Measurements from ENCODE around the gene TKFC. TPM values are rescaled to one million over a fixed set of nuclear protein-coding genes. Genes with fewer than 3 reads are reported as not detected.

The TKFC gene
- total RNA-seq, 1 donor from 2014 or later = 59.6 TPM

GRCh38 chr11:61353131-61354067, 20.4 kb downstream of the TKFC start:
- Mint-ChIP-seq H3K4me3 (ENCODE audit: unreplicated experiment) (no peak overlapping the region), H3K27me3 (ENCODE audit: unreplicated experiment) (no peaks in the 10 kb centered on the region), H3K4me1 (ENCODE audit: low read depth, unreplicated experiment) (no peaks in the 10 kb centered on the region), H3K9me3 (ENCODE audit: unreplicated experiment) (peaks cover 3% of the 10 kb centered on the region), H3K36me3 (ENCODE audit: unreplicated experiment) (no peaks in the 10 kb centered on the region), H3K27ac (ENCODE audit: unreplicated experiment) (no peak overlapping the region)
- DNase-seq = no peak
- TF ChIP-seq CTCF (IDR thresholded peaks at IDR 0.05; ENCODE audit: partially characterized antibody, unreplicated experiment) = no peak

- H3K27me3 Mint-ChIP-seq (ENCODE audit: unreplicated experiment) = no peaks in the 10 kb centered on the region
- no peak for DNase-seq
- no peak overlapping the region for H3K4me3 Mint-ChIP-seq (ENCODE audit: unreplicated experiment)
- no peak overlapping the region for H3K27ac Mint-ChIP-seq (ENCODE audit: unreplicated experiment)
- no peak for TF ChIP-seq CTCF (IDR thresholded peaks at IDR 0.05; ENCODE audit: partially characterized antibody, unreplicated experiment)
- H3K36me3 Mint-ChIP-seq (ENCODE audit: unreplicated experiment) = no peaks in the 10 kb centered on the region
- no peaks in the 10 kb centered on the region for H3K4me1 Mint-ChIP-seq (ENCODE audit: low read depth, unreplicated experiment)
- peaks cover 3% of the 10 kb centered on the region for H3K9me3 Mint-ChIP-seq (ENCODE audit: unreplicated experiment)
These were observed 21.2 kb downstream of the TKFC start for GRCh38 chr11:61354208-61354607.

GRCh38 chr11:61356706-61357105, 23.7 kb downstream of the TKFC start:
- H3K27me3 Mint-ChIP-seq (ENCODE audit: unreplicated experiment) = no peaks in the 10 kb centered on the region
- H3K36me3 Mint-ChIP-seq (ENCODE audit: unreplicated experiment) = no peaks in the 10 kb centered on the region
- peaks cover 3% of the 10 kb centered on the region for H3K4me1 Mint-ChIP-seq (ENCODE audit: low read depth, unreplicated experiment)
- TF ChIP-seq CTCF (IDR thresholded peaks at IDR 0.05; ENCODE audit: partially characterized antibody, unreplicated experiment) = no peak
- H3K9me3 Mint-ChIP-seq (ENCODE audit: unreplicated experiment) = peaks cover 7% of the 10 kb centered on the region
- H3K27ac Mint-ChIP-seq (ENCODE audit: unreplicated experiment) = no peak overlapping the region
- DNase-seq = no peak
- H3K4me3 Mint-ChIP-seq (ENCODE audit: unreplicated experiment) = no peak overlapping the region

GRCh38 chr11:61357233-61357893, 24.3 kb downstream of the TKFC start:
- Mint-ChIP-seq H3K4me3 (ENCODE audit: unreplicated experiment) (no peak overlapping the region), H3K27ac (ENCODE audit: unreplicated experiment) (no peak overlapping the region), H3K27me3 (ENCODE audit: unreplicated experiment) (no peaks in the 10 kb centered on the region), H3K9me3 (ENCODE audit: unreplicated experiment) (peaks cover 8% of the 10 kb centered on the region), H3K4me1 (ENCODE audit: low read depth, unreplicated experiment) (peaks cover 3% of the 10 kb centered on the region), H3K36me3 (ENCODE audit: unreplicated experiment) (no peaks in the 10 kb centered on the region)
- DNase-seq = no peak
- no peak for TF ChIP-seq CTCF (IDR thresholded peaks at IDR 0.05; ENCODE audit: partially characterized antibody, unreplicated experiment)

GRCh38 chr11:61357894-61358239, 24.8 kb downstream of the TKFC start:
- no peak overlapping the region for H3K4me3 Mint-ChIP-seq (ENCODE audit: unreplicated experiment)
- no peak for DNase-seq
- TF ChIP-seq CTCF (IDR thresholded peaks at IDR 0.05; ENCODE audit: partially characterized antibody, unreplicated experiment) = no peak

More at GRCh38 chr11:61357894-61358239, 24.8 kb downstream of the TKFC start:
- Mint-ChIP-seq H3K36me3 (ENCODE audit: unreplicated experiment) (no peaks in the 10 kb centered on the region), H3K27me3 (ENCODE audit: unreplicated experiment) (no peaks in the 10 kb centered on the region), H3K9me3 (ENCODE audit: unreplicated experiment) (peaks cover 9% of the 10 kb centered on the region), H3K4me1 (ENCODE audit: low read depth, unreplicated experiment) (peaks cover 7% of the 10 kb centered on the region), H3K27ac (ENCODE audit: unreplicated experiment) (no peak overlapping the region)

Measured in glutamatergic neuron (in vitro differentiated cells).